Transverse colon (tissue), 3 donors: Measurements from ENCODE around the gene RPLP1.

Source experiments
- CTCF ChIP-seq, 5 experiments: fragments of 200-600 bp in 3 of 5; fragments of 450-650 bp in 2 of 5; sonication (generic) in 3 of 5; IDR thresholded peaks; 1 replicate in 2 of 5; 2 replicates in 3 of 5; pipeline ENCODE4 v1.5.1; 2016 to 2017; ENCODE audit warnings: antibody characterized with exemption in 5 of 5, inconsistent platforms in 3 of 5, mild to moderate bottlenecking in 2 of 5, moderate library complexity in 1 of 5
- EP300 ChIP-seq: sonication (generic); formaldehyde crosslinking; IDR thresholded peaks from one replicate; pipeline ENCODE4 v1.6.1; 2017; ENCODE audit warnings: antibody characterized with exemption, low read depth

- TF ChIP-seq CTCF (IDR thresholded peaks at IDR 0.05) (no peak), EP300 (no peak)
Measured at GRCh38 chr15:69435985-69436384, 16.6 kb upstream of the RPLP1 start.
